ENCODE data around the gene FBXW5.

DNA sequence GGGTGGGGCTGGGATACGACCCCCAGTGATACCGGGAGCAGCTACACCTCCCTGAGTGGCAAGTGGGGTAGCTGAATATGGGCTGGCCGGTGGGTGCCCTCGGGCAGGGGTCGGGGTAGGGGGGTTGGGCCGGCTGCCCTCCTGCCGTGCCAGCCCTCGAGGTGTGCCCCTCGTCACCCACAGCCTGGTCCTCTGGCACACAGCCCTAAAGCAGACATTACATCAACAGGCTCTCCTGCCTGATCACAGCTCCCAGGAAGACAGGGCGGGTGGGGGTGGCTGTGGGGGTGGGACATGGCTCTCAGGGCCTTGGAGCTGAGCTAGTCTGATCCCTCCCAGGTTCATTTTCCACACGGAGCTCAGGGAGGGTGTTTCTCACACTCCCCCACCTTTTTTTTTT, 23.2 kb downstream of the FBXW5 start:
- TF ChIP-seq, protein P1, sequence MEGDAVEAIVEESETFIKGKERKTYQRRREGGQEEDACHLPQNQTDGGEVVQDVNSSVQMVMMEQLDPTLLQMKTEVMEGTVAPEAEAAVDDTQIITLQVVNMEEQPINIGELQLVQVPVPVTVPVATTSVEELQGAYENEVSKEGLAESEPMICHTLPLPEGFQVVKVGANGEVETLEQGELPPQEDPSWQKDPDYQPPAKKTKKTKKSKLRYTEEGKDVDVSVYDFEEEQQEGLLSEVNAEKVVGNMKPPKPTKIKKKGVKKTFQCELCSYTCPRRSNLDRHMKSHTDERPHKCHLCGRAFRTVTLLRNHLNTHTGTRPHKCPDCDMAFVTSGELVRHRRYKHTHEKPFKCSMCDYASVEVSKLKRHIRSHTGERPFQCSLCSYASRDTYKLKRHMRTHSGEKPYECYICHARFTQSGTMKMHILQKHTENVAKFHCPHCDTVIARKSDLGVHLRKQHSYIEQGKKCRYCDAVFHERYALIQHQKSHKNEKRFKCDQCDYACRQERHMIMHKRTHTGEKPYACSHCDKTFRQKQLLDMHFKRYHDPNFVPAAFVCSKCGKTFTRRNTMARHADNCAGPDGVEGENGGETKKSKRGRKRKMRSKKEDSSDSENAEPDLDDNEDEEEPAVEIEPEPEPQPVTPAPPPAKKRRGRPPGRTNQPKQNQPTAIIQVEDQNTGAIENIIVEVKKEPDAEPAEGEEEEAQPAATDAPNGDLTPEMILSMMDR (IDR thresholded peaks at IDR 0.05), result no peak
- TF ChIP-seq POLR2AphosphoS5 (IDR thresholded peaks at IDR 0.05) (no peak), POLR2A (IDR thresholded peaks at IDR 0.05) (no peak)

Measured in transverse colon (tissue), 4 donors.